Measurements from ENCODE around the gene ARL5C. TPM values are rescaled to one million over a fixed set of nuclear protein-coding genes. Genes with fewer than 3 reads are reported as not detected.

Gene ARL5C
- total RNA-seq, 1 experiment from 2014 or later = not detected

- TF ChIP-seq PRDM15 (CRISPR knock-in tag; IDR thresholded peaks at IDR 0.05) = no peak
- TF ChIP-seq ZNF423 (CRISPR knock-in tag; IDR thresholded peaks at IDR 0.05) = no peak
- TF ChIP-seq TEAD4 (CRISPR knock-in tag; IDR thresholded peaks at IDR 0.05) = no peak
- no peak for TF ChIP-seq ZBTB43 (CRISPR knock-in tag; IDR thresholded peaks at IDR 0.05)
- TF ChIP-seq NFATC4 (CRISPR knock-in tag; IDR thresholded peaks at IDR 0.05) = no peak
- no peak for TF ChIP-seq ZNF281 (CRISPR knock-in tag; IDR thresholded peaks at IDR 0.05)
- TF ChIP-seq E2F5 (CRISPR knock-in tag; IDR thresholded peaks at IDR 0.05) = no peak
- no peak for TF ChIP-seq ZNF138 (CRISPR knock-in tag; conservative IDR thresholded peaks at IDR 0.05)
- TF ChIP-seq MXD4 (CRISPR knock-in tag; IDR thresholded peaks at IDR 0.05; ENCODE audit: borderline replicate concordance) = no peak
Observed at GRCh38 chr17:39125143-39125875, 40.7 kb downstream of the ARL5C start (continued).

GRCh38 chr17:39123627-39124026 is 42.3 kb downstream of the ARL5C start:
- Mint-ChIP-seq H3K27ac (no peak overlapping the region), H3K36me3 (no peaks in the 10 kb centered on the region), H3K9me3 (no peaks in the 10 kb centered on the region), H3K27me3 (ENCODE audit: low read depth) (no peaks in the 10 kb centered on the region), H3K4me1 (no peaks in the 10 kb centered on the region), H3K4me3 (no peak overlapping the region)
- TF ChIP-seq ZNF121 (CRISPR knock-in tag; IDR thresholded peaks at IDR 0.05) = no peak
- TF ChIP-seq PRRX2 (CRISPR knock-in tag; IDR thresholded peaks at IDR 0.05) = no peak
- TF ChIP-seq ATF1 (CRISPR knock-in tag; IDR thresholded peaks at IDR 0.05) = no peak
- no peak for TF ChIP-seq ZBTB43 (CRISPR knock-in tag; IDR thresholded peaks at IDR 0.05)
- TF ChIP-seq E2F1 (CRISPR knock-in tag; IDR thresholded peaks at IDR 0.05) = no peak
- DNase-seq (ENCODE audit: low spot score) (no peak), ATAC-seq (no peak)
- POLR2A ChIA-PET = interaction anchor here (1.5 kb wide), 1 partner anchor 15 kb away, joined by 4 read pairs; no protein-coding TSS in a partner anchor
- CTCF ChIA-PET = interaction anchor here (0.6 to 2.8 kb wide), 4 partner anchors 29 to 253 kb away, joined by 3 to 8 read pairs (median 5); no protein-coding TSS in a partner anchor

Data from WTC11 (cell line).